Epidermal melanocyte (primary cell): ENCODE results near the gene MOSPD3.
"Not testable (repeated sequence)": the region's sequence is repeated elsewhere in the genome, so short reads cannot be mapped to it uniquely, and the experiment has no call there.

ENCODE experiments used
- DNase-seq: peaks from one replicate; pipeline ENCODE4 v3.0.0; 2011; ENCODE audit warnings: low spot score; ENCODE audit not compliant: insufficient read length

MOSPD3 gene, protein sequence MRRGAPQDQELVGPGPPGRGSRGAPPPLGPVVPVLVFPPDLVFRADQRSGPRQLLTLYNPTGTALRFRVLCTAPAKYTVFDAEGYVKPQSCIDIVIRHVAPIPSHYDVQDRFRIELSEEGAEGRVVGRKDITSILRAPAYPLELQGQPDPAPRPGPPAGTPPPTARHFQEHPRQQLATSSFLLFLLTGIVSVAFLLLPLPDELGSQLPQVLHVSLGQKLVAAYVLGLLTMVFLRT

DNA sequence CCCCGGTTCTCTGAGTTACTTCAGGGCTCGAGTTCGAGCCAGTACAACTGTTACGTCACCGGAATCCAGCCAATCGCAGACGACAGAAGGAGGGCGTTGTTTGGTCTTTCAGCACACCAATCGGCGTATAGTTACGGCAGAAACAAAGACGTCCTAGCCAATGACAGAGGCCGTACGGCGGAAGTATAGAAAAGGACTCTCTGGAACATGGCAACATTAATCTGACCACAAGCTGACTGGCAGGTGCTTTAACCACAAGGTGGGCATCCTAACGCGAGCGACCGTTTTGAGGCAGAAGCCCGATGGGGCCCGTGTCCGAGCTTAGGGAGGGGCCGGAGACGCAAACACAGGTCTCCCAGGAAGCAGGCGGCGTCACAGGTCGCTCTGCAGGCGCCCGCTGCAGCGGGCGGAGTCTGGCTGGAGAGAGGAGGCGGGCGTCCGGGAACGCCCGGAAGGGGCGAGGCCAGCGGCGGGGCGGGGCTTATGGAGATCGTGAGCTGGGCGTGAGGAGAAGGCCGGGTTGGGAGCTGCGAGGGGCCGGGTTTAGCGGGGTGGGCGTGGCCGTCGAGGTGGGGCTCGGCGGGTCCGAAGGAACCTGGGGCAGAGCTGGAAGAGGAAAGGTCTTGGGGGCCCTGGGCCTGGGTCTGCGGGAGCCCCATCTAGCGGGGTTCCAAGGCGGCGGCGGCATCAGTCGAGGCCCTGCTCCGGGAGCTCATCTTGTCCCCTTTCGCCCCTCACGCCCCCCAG is at the start of gene MOSPD3:
MOSPD3 (plus strand) TSS at position 558 of the 747 bp plus-strand sequence. CDS start 252 bp downstream, outside the sequence.
- peak; percentile 100 for DNase-seq

DNA sequence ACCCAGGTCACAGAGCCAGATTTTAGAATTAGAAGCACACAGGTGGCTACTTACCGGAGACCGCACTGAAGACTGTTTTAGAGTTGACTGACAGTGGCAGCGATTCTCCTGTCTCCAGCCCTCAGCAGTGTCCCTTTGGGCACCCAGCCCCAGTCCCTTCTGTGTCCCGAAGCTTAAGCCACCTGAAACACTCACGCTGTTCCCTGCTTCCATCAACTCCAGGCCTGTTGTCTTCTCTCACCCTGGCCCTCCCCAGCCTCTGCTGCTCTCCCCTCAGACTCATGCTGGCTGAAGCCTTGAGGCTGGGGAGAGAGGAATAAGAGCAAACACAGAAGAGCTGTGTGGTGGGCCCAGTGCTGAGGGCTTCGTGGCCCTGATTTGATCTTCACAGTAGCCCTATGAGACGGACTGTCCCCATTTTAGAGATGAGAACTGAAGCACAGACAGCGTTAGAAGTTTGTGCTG is 49.2 kb upstream of the MOSPD3 start:
- no peak for DNase-seq

GRCh38 chr7:100563809-100564400 is 48.4 kb upstream of the MOSPD3 start:
- DNase-seq: peak; percentile 82

DNA sequence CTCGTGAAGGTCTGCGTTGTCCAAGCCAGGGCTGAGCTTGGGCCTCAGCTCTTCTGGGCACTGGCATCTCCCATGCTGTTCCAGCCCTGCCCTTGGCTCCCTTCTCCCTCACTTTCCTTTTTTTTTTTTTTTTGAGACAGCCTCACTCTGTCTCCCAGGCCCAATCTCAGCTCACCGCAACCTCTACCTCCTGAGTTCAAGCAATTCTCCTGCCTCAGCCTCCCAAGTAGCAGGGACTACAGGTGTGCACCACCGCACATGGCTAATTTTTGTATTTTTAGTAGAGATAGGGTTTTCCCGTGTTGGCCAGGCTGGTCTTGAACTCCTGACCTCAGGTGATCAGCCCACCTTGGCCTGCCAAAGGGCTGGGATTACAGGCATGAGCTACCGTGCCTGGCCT is 47.9 kb upstream of the MOSPD3 start:
- DNase-seq: not testable (repeated sequence)

DNA sequence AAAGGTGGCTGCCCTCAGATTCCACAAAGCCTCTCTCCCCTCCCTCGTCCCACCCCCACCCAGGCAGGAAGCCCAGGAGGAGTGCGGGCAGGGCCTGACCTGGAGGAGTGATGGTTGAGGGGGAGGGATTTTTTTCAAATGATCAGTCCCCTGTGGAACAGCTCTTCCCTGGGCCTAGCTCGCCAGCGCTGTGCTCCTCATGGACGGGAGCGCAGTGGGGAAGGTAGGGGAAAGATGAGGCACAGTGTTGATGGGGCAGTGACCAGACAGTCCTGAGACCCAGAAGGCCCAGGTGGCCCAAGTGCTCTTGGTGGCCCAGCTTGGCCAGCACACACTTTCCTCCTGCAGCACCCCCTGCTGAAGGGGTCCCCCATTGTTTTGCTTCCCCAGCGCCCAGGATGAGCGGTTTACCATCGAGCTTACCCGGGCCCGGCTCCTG is 47.2 kb upstream of the MOSPD3 start:
- DNase-seq: no peak

GRCh38 chr7:100566018-100566531 is 46.3 kb upstream of the MOSPD3 start:
- DNase-seq: no peak

DNA sequence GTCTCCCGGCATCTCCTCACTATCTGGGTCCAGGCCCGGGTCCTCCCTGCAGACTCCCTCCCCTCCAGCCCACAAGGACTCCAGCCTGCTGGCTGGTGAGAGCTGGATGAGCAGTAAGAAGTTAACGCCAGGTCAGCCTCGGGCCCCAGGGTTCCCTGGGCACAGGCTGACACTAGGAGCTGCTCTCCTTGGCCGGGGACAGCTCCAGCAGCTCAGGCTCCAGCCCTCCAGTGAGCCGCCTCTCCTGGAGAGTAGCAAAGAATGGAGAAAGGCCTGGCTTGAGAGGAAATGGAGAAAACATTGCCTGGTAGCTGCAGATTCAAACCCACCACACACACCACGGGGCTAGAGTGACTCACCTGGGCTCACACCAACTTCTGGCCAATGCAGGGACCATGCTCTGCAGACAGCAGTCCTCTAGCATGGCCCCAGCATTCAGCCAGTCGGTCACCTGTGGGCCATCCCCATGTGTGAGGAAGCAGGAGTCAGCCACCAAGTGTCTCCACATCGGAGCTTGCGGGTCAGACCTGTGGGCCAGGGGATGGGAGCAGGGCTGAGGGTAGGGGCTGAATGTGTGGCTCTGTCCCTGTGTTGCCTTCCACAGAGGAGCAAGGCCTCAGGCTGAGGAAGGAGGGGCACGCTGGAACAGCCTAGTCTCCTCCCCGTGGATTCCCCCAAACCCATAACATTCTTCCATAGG is 45.2 kb upstream of the MOSPD3 start:
- DNase-seq: no peak

DNA sequence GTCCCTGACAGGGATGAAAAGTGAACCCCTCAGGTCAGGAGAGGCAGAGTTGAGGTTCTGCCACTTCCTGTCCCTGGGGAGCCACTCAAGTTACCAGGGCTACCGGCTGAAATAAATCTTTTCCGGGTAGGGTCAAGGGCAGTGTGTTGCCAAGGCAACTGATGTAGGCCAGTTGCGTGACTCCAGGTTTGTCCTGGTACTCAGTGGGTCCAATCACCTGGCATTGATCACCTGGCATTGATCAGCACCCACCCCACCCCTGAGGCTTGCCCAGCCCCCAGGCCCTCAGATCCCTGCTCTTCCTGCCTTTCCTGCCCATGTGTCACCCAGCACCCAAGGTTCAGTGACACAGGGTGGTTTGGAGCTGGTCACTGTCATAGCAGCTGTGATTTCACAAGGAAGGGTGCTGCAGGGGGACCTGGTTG is 44.6 kb upstream of the MOSPD3 start:
- DNase-seq: no peak

- DNase-seq: no peak
Observed at GRCh38 chr7:100568176-100568895, 44.0 kb upstream of the MOSPD3 start.

DNA sequence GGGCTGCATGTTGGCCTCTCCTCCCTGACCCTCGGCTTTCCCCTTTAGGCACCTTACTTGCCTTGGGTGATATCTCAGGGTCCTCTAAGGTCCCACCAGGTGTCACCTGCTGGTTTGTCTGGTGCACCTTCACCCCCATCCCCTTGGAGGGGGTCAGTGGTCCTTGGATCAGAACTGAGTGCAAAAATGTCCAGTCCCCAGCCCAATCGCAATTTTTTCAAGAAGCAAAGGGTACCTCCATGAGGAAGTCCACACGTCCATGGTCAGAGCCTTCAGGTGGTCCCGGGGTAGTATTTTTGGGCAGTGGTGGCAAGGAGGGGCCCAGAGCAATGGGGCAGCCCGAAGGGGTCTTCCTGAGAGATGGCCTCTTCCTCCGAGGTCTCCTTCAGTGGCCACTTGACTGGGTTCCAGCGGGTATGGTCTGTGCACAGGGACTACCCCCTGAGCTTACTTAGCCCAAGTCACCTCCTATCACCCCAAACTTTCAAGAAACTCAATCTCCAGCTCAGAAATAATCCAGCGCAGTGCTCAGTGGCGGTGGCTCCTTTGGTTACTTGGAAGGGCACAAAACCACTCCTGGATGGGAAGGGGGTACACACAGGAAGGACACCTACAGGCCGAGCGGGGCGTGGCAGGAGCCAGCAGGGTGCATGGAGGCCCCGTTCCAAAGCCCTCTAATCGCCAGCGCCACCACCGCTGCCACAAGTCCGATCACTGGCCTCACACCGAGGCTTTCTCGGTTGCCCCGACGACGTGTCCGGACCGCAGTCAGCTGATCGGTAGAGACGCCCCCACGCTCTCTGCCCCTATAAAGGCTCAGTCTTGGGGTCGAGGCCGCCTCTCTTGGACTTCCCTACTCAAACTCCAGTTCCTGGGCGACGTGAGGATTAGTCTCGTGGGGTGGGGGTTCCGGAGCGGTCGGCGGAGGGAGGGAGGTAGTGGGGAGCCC is 43.2 kb upstream of the MOSPD3 start:
- DNase-seq: no peak

- DNase-seq: no peak
Observed at GRCh38 chr7:100570954-100571828, 41.1 kb upstream of the MOSPD3 start.

- no peak for DNase-seq
Observed at GRCh38 chr7:100571829-100572116, 40.6 kb upstream of the MOSPD3 start.

GRCh38 chr7:100572281-100572948 is 39.9 kb upstream of the MOSPD3 start:
- DNase-seq: no peak

- DNase-seq: no peak
Observed at GRCh38 chr7:100572949-100573675, 39.2 kb upstream of the MOSPD3 start.

DNA sequence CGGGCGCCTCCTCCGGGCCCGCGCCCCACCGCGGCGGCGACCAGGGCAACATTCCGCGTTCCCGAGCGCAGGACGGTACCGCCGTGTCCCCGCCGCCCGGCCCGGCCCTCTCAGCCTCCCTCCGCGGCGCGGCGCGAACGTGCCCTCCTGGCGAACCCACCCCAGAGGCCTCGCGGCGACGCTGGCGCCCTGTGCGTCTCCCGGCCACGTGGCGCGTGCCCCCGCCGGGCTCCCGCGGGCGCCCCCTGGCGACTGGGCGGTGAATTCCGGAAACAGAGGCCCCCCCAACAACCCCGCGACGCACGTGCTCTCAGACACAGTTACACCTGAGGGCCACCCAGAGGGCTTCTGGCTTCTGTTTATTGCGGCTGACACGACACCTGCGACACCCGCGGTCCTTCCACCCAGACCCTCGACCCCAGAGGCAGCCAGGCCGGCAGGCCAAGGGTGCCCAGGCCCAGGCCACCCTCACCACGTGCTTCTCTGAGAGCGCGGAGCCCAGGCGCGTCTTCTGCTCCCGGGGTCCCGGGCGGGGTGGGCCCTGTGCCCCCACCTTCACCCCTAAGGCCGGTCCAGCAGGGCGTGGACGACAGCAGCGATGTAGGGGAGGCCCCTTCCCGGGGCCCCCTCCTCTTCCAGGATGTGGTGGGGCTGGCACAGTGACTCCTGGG is 38.5 kb upstream of the MOSPD3 start, which contains the start of gene SAP25:
SAP25 (minus strand) TSS at position 210 of the 671 bp plus-strand sequence; CDS start at position 52, 158 bp downstream.
- no peak for DNase-seq

DNA sequence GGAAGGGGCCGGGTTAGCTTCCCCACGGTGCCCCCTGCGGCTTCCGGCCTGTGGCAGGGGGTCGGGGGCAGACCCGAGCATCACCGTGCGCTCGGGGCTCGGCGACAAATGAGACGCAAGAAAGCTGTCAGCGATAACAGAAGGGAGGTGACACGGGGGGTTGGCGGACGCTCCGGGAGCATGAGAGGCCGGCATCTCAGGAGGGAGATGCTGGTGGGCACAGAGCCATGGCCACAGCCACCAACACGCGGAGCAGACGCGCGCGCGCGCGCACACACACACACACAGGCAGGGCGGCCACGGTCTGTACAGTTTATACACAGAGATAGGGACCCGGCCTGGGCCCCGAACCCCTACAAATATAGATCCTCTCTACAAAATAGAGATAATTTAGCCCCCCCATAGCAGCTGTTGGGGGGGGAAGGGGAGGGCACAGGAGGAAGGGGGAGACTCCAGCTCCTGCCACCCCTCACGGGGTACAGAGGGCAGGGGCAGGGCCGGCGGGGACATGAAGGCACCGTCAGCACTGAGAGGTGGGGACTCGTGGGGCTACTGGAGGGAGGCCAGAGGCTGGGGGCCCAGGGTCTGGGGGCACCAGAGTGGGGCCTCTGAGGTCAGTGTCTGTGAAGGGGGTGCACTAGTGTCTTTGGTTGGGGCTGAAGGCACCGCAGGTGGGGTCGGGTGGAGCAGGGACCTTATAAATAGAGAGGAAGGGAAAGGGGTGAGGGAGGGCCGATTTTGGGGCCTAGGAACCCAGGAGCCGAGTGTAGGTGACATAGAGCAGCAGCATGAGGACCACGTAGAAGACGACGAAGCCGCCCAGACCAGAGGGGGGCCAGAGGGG is 37.8 kb upstream of the MOSPD3 start:
- DNase-seq: no peak
